HepG2 (cell line): Measurements from ENCODE around the gene MTO1. TPM values are rescaled to one million over a fixed set of nuclear protein-coding genes. Genes with fewer than 3 reads are reported as not detected.

Experiments
- AGO2 ChIP-seq: fragments of 200-400 bp; formaldehyde crosslinking; optimal IDR thresholded peaks from 2 replicates; pipeline ENCODE3; 2017; ENCODE audit warnings: mild to moderate bottlenecking, low read depth, low read length, moderate library complexity
- ARNT ChIP-seq: fragments of 450-650 bp; IDR thresholded peaks from 2 replicates; pipeline ENCODE4 v1.6.1; 2017
- CEBPG ChIP-seq: IDR thresholded peaks from 2 replicates; pipeline ENCODE4 v1.6.1; 2016
- HMG20A ChIP-seq: IDR thresholded peaks from 2 replicates; pipeline ENCODE4 v1.6.1; 2016; ENCODE audit warnings: borderline replicate concordance
- HOXA5 ChIP-seq: sonication (generic); formaldehyde crosslinking; IDR thresholded peaks from 2 replicates; pipeline ENCODE4 v1.4.0; 2020; ENCODE audit warnings: missing genetic modification reagents
- JDP2 ChIP-seq: sonication (generic); formaldehyde crosslinking; IDR thresholded peaks from 2 replicates; pipeline ENCODE4 v1.8.1; 2022; ENCODE audit warnings: missing genetic modification reagents, borderline replicate concordance
- MBNL3 ChIP-seq: fragments of 250-450 bp; sonication (Bioruptor Pico); conservative IDR thresholded peaks from 2 replicates; pipeline ENCODE4 v1.8.0; 2022; ENCODE audit warnings: mild to moderate bottlenecking, inconsistent platforms
- SOX6 ChIP-seq, 2 experiments: fragments of 450-650 bp in 1 of 2; sonication (generic) in 1 of 2; formaldehyde crosslinking in 1 of 2; IDR thresholded peaks; 2 replicates each; pipeline versions ENCODE4 v1.4.0 to v1.6.1; 2017 to 2020; ENCODE audit warnings: antibody characterized with exemption in 1 of 2, mild to moderate bottlenecking in 1 of 2, missing genetic modification reagents in 1 of 2
- SRSF4 ChIP-seq: fragments of 200-400 bp; formaldehyde crosslinking; IDR thresholded peaks from one replicate; pipeline ENCODE4 v1.6.1; 2018; ENCODE audit warnings: mild to moderate bottlenecking, low read depth, low read length, moderate library complexity; ENCODE audit not compliant: poor library complexity, severe bottlenecking
- SSRP1 ChIP-seq: IDR thresholded peaks from 2 replicates; pipeline ENCODE4 v1.6.1; 2016; ENCODE audit warnings: control low read depth
- ZC3H4 ChIP-seq: sonication (generic); formaldehyde crosslinking; IDR thresholded peaks from 2 replicates; pipeline ENCODE4 v1.4.0; 2020; ENCODE audit warnings: missing genetic modification reagents, borderline replicate concordance
- ZFP90 ChIP-seq: sonication (generic); formaldehyde crosslinking; IDR thresholded peaks from 2 replicates; pipeline ENCODE4 v1.8.0; 2022; ENCODE audit warnings: missing genetic modification reagents, mild to moderate bottlenecking, inconsistent platforms, borderline replicate concordance
- ZFY ChIP-seq: sonication (generic); formaldehyde crosslinking; IDR thresholded peaks from 2 replicates; pipeline ENCODE4 v1.4.0; 2020; ENCODE audit warnings: missing genetic modification reagents
- ZHX1 ChIP-seq: sonication (generic); formaldehyde crosslinking; IDR thresholded peaks from 2 replicates; pipeline ENCODE4 v1.8.1; 2022; ENCODE audit warnings: low read depth, mild to moderate bottlenecking, missing genetic modification reagents
- ZMAT3 ChIP-seq: sonication (generic); formaldehyde crosslinking; conservative IDR thresholded peaks from 2 replicates; pipeline ENCODE4 v1.7.0; 2021; ENCODE audit warnings: missing genetic modification reagents
- ZNF205 ChIP-seq: IDR thresholded peaks from 2 replicates; pipeline ENCODE4 v1.6.1; 2018; ENCODE audit warnings: missing biosample characterization, missing genetic modification reagents
- ZNF329 ChIP-seq: sonication (generic); formaldehyde crosslinking; IDR thresholded peaks from 2 replicates; pipeline ENCODE4 v1.9.0; 2021; ENCODE audit warnings: low read depth, mild to moderate bottlenecking, missing genetic modification reagents
- ZNF350 ChIP-seq: sonication (generic); formaldehyde crosslinking; IDR thresholded peaks from 2 replicates; pipeline ENCODE4 v1.4.0; 2020; ENCODE audit warnings: mild to moderate bottlenecking, low read depth, missing genetic modification reagents, borderline replicate concordance
- ZNF7 ChIP-seq: IDR thresholded peaks from 2 replicates; pipeline ENCODE4 v1.6.1; 2016; ENCODE audit warnings: missing biosample characterization, missing genetic modification reagents
- ZNF761 ChIP-seq: sonication (generic); formaldehyde crosslinking; conservative IDR thresholded peaks from 2 replicates; pipeline ENCODE4 v1.4.0; 2020; ENCODE audit warnings: mild to moderate bottlenecking, missing genetic modification reagents
- ZNF784 ChIP-seq: sonication (generic); formaldehyde crosslinking; IDR thresholded peaks from 2 replicates; pipeline ENCODE4 v1.5.1; 2020; ENCODE audit warnings: missing genetic modification reagents, mild to moderate bottlenecking, borderline replicate concordance
- polyA plus RNA-seq, 8 experiments: library from polyadenylated mRNA; depleted of rRNA in 3 of 8; stranded (reverse) in 7 of 8; unstranded in 1 of 8; fragments of >200 nt; fragmentation: Illumina TruSeq in 4 of 8; extraction: Trizol in 4 of 8; gene quantifications; 2 replicates each; pipeline versions ENCODE4 v1.2.1 to v1.2.3, GENCODE V29; 2011 to 2016; ENCODE audit warnings: low read depth in 4 of 8, missing spikeins in 1 of 8, mixed read lengths in 1 of 8; ENCODE audit not compliant: insufficient read depth in 1 of 8
- total RNA-seq, 5 experiments: library from RNA; depleted of rRNA; stranded (reverse); fragments of >200 nt; fragmentation: Illumina TruSeq; extraction: Trizol; gene quantifications; 2 replicates each; pipeline ENCODE4 v1.2.3, GENCODE V29; 2016; ENCODE audit warnings: low read depth in 1 of 5
- TF ChIP-seq, protein P1 (sequence below): fragments of 450-650 bp; IDR thresholded peaks from 2 replicates; pipeline ENCODE4 v1.6.1; 2016
- TF ChIP-seq, protein P2 (sequence below): sonication (generic); formaldehyde crosslinking; IDR thresholded peaks from 2 replicates; pipeline ENCODE4 v1.5.1; 2020; ENCODE audit warnings: missing genetic modification reagents, mild to moderate bottlenecking, borderline replicate concordance
- TF ChIP-seq, protein P3 (sequence below): sonication (generic); formaldehyde crosslinking; IDR thresholded peaks from 2 replicates; pipeline ENCODE4 v1.5.0; 2020; ENCODE audit warnings: missing genetic modification reagents

MTO1 gene
- total and polyA plus RNA-seq, 2 of the 13 experiments (the other 11 are each of a cell fraction or from before 2014, with no cell fraction given), result 21.1 to 45.3 TPM

DNA sequence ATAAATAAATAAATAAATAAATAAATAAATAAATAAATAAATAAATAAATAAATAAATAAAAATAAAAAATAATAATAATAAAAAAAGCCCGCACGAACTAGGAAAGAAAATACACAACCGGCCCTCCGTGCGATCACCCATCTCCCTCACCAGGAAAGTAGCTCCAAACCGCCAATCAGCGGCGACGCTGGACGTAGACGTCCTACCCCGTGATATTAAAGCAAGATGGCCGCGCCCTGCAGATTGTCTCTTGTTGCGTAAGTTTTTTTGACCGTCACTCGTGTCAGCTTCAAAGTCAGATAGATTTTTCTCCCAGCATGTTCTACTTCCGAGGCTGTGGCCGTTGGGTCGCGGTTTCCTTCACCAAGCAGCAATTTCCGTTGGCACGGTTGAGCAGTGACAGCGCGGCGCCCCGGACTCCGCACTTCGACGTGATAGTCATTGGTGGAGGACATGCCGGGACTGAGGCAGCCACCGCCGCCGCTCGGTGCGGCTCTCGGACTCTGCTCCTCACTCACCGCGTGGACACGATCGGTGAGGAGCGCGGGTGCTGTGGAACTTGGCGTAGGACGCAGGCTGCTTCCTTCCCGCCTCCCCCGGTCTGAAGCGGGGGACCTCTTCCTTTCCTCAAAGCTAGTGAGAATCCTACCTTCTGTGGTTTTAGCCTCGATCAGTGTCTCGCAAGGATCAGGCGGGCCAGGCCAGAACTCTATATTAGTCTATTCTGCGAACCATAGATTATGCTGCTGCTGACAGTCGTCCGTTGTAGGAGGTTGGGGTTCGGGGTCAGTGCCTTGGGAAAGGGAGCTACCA lies at the start of gene MTO1 (continued):
- TF ChIP-seq, protein P1, sequence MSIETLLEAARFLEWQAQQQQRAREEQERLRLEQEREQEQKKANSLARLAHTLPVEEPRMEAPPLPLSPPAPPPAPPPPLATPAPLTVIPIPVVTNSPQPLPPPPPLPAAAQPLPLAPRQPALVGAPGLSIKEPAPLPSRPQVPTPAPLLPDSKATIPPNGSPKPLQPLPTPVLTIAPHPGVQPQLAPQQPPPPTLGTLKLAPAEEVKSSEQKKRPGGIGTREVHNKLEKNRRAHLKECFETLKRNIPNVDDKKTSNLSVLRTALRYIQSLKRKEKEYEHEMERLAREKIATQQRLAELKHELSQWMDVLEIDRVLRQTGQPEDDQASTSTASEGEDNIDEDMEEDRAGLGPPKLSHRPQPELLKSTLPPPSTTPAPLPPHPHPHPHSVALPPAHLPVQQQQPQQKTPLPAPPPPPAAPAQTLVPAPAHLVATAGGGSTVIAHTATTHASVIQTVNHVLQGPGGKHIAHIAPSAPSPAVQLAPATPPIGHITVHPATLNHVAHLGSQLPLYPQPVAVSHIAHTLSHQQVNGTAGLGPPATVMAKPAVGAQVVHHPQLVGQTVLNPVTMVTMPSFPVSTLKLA, result no peak
- TF ChIP-seq ZNF7 (CRISPR knock-in tag) (no peak), JDP2 (CRISPR knock-in tag) (no peak), CEBPG (peak; percentile 95), ZC3H4 (no peak), ZNF761 (CRISPR knock-in tag) (no peak), ZNF205 (CRISPR knock-in tag) (0 out of 2 replicates have a peak, but pooled peaks have one; percentile 43), ZFP90 (CRISPR knock-in tag) (no peak; the same call in 1 of the 2 replicates), MBNL3 (CRISPR knock-in tag) (no peak), ZHX1 (CRISPR knock-in tag) (0 out of 2 replicates have a peak, but pooled peaks have one; percentile 66), ZNF784 (CRISPR knock-in tag) (no peak), HOXA5 (CRISPR knock-in tag) (no peak), AGO2 (peak; percentile 43), SSRP1 (CRISPR knock-in tag) (0 out of 2 replicates have a peak, but pooled peaks have one; percentile 27), ZNF329 (no peak), ZMAT3 (no peak; the same call in 1 of the 2 replicates), SOX6 (IDR thresholded peaks at IDR 0.05) (no peak), SOX6 (CRISPR knock-in tag; IDR thresholded peaks at IDR 0.05) (no peak), ZFY (peak; percentile 45), SRSF4 (no peak), HMG20A (no peak), ARNT (no peak), ZNF350 (CRISPR knock-in tag) (peak; percentile 69; the same call in 1 of the 2 replicates)
- TF ChIP-seq, protein P2, sequence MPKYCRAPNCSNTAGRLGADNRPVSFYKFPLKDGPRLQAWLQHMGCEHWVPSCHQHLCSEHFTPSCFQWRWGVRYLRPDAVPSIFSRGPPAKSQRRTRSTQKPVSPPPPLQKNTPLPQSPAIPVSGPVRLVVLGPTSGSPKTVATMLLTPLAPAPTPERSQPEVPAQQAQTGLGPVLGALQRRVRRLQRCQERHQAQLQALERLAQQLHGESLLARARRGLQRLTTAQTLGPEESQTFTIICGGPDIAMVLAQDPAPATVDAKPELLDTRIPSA, result no peak
- TF ChIP-seq, protein P3, sequence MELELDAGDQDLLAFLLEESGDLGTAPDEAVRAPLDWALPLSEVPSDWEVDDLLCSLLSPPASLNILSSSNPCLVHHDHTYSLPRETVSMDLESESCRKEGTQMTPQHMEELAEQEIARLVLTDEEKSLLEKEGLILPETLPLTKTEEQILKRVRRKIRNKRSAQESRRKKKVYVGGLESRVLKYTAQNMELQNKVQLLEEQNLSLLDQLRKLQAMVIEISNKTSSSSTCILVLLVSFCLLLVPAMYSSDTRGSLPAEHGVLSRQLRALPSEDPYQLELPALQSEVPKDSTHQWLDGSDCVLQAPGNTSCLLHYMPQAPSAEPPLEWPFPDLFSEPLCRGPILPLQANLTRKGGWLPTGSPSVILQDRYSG (CRISPR knock-in tag), result 0 out of 2 replicates have a peak, but pooled peaks have one; percentile 30
